GM12878 (cell line): ENCODE measurements around the gene MGST1. TPM values are rescaled to one million over a fixed set of nuclear protein-coding genes. Genes with fewer than 3 reads are reported as not detected.

Experiments used
- ATAC-seq: fragments of 200-7000 bp; cut with Tn5 transposase; 3 replicates; pipeline ENCODE4 v1.9.1; 2020; ENCODE audit warnings: mild to moderate bottlenecking, moderate library complexity
- BruUV-seq: library from RNA; stranded (reverse); fragments of 400-500 nt; replicated peaks from 2 replicates; lab custom pipeline; 2021; lab: Mats Ljungman, UMichigan
- CTCF ChIA-PET: fragments of 300-600 bp; sonication (Branson Sonifier 250); formaldehyde crosslinking; extraction: SDS; loops from one replicate; lab custom pipeline; 2021; ENCODE audit warnings: inconsistent platforms; lab: Yijun Ruan, JAX
- POLR2A ChIA-PET: fragments of 350-600 bp; formaldehyde crosslinking; extraction: SDS; loops from one replicate; lab custom pipeline; 2021; ENCODE audit warnings: inconsistent platforms; lab: Charles Lee
- RAD21 ChIA-PET: fragments of 300-600 bp; sonication (Branson Sonifier 250); formaldehyde crosslinking; loops from one replicate; lab custom pipeline; 2023; ENCODE audit warnings: antibody characterized with exemption; ENCODE audit not compliant: unreplicated experiment; lab: Charles Lee
- SMC1A ChIA-PET: fragments of 300-600 bp; sonication (Branson Sonifier 250); formaldehyde crosslinking; loops from one replicate; lab custom pipeline; 2023; ENCODE audit not compliant: unreplicated experiment, uncharacterized antibody; lab: Charles Lee
- DNase-seq: peaks from one replicate; pipeline ENCODE4 v3.0.0-alpha.2; 2011; ENCODE audit warnings: low read depth, low spot score
- FAIRE-seq: peaks from 3 replicates; lab custom pipeline; 2011; peaks lifted over from hg19 to GRCh38; lab: Jason Lieb, UNC
- H2AFZ ChIP-seq: 2 replicates; pipeline ENCODE4 v1.6.0; 2011; ENCODE audit warnings: low read depth, low read length, control low read depth; ENCODE audit not compliant: control insufficient read depth
- H3K27ac ChIP-seq: 2 replicates; pipeline ENCODE4 v1.5.1; 2011; ENCODE audit warnings: control low read depth; ENCODE audit not compliant: control insufficient read depth, insufficient read depth
- H3K27me3 ChIP-seq, 2 experiments: replicated peaks in 1 of 2; 2 replicates each; pipeline versions ENCODE4 v1.6.0 to v1.6.1; 2011; ENCODE audit warnings: low read length in 1 of 2; ENCODE audit not compliant: control insufficient read depth in 2 of 2, insufficient read depth in 2 of 2
- H3K36me3 ChIP-seq, 2 experiments: 2 replicates each; pipeline ENCODE4 v1.5.1; 2011; ENCODE audit warnings: low read length in 1 of 2; ENCODE audit not compliant: control insufficient read depth in 2 of 2, insufficient read depth in 2 of 2
- H3K4me1 ChIP-seq: 2 replicates; pipeline ENCODE4 v1.6.1; 2011; ENCODE audit warnings: mild to moderate bottlenecking, low read length, moderate library complexity, mixed read lengths; ENCODE audit not compliant: control insufficient read depth, insufficient read depth
- H3K4me2 ChIP-seq: 2 replicates; pipeline ENCODE4 v1.6.0; 2011; ENCODE audit warnings: control low read depth; ENCODE audit not compliant: control insufficient read depth, insufficient read depth
- H3K4me3 ChIP-seq: fragments of 200-600 bp; sonication (generic); 2 replicates; pipeline ENCODE4 v1.5.1; 2016
- H3K79me2 ChIP-seq: 2 replicates; pipeline ENCODE4 v1.6.0; 2011; ENCODE audit warnings: low read length; ENCODE audit not compliant: control insufficient read depth, insufficient read depth
- H3K9ac ChIP-seq: 2 replicates; pipeline ENCODE4 v1.8.0; 2011; ENCODE audit warnings: low read length, control low read depth, mixed read lengths; ENCODE audit not compliant: control insufficient read depth, insufficient read depth
- H3K9me3 ChIP-seq: replicated peaks from 3 replicates; pipeline ENCODE4 v1.5.1; 2011; ENCODE audit warnings: mild to moderate bottlenecking, low read length; ENCODE audit not compliant: control insufficient read depth, insufficient read depth
- H4K20me1 ChIP-seq: 2 replicates; pipeline ENCODE4 v1.6.0; 2011; ENCODE audit not compliant: control insufficient read depth, insufficient read depth
- BCL3 ChIP-seq: IDR thresholded peaks from 2 replicates; pipeline ENCODE4 v1.6.1; 2011; ENCODE audit warnings: borderline replicate concordance, low read depth, mild to moderate bottlenecking, moderate library complexity, low read length; ENCODE audit not compliant: insufficient read depth, poor library complexity, severe bottlenecking
- EED ChIP-seq: sonication (generic); IDR thresholded peaks from 2 replicates; pipeline ENCODE4 v1.6.1; 2016; ENCODE audit warnings: antibody characterized with exemption, low read depth
- ESRRA ChIP-seq: IDR thresholded peaks from 2 replicates; pipeline ENCODE4 v1.6.1; 2012; ENCODE audit warnings: mild to moderate bottlenecking, low read length, improper control_type of control experiment
- JUNB ChIP-seq: IDR thresholded peaks from 2 replicates; pipeline ENCODE4 v1.6.1; 2016; ENCODE audit warnings: antibody characterized with exemption, mild to moderate bottlenecking
- POU2F2 ChIP-seq: IDR thresholded peaks from 3 replicates; pipeline ENCODE4 v1.6.1; 2011; ENCODE audit warnings: low read depth, mild to moderate bottlenecking, low read length, borderline replicate concordance
- RUNX3 ChIP-seq: IDR thresholded peaks from 2 replicates; pipeline ENCODE4 v1.6.1; 2012; ENCODE audit warnings: low read length, inconsistent platforms
- SRF ChIP-seq, 2 experiments: IDR thresholded peaks; 2 replicates each; pipeline ENCODE4 v1.6.1; 2011; ENCODE audit warnings: low read depth in 2 of 2, low read length in 2 of 2, mild to moderate bottlenecking in 1 of 2, moderate library complexity in 1 of 2
- STAT1 ChIP-seq: fragments of 450-650 bp; conservative IDR thresholded peaks from 2 replicates; pipeline ENCODE4 v1.6.1; 2014; ENCODE audit warnings: antibody characterized with exemption, mild to moderate bottlenecking
- WGBS: methylation state at CpG from one replicate; pipeline ENCODE4 v1.1.6; 2016; ENCODE audit warnings: low lambda C conversion rate; ENCODE audit not compliant: insufficient replicate concordance, insufficient coverage; ENCODE audit errors: missing lambda C conversion rate; 5-methylcytosine and 5-hydroxymethylcytosine counted together
- in situ Hi-C: fragments of 300-500 bp; cut with MboI; formaldehyde crosslinking; loops from 9 replicates; pipeline ENCODE4 v1.14.3; 2018; ENCODE audit warnings: mixed read lengths
- intact Hi-C: fragments of 100-400 bp; cut with micrococcal nuclease; formaldehyde crosslinking; loops from one replicate; pipeline ENCODE4 v1.14.2; 2022; ENCODE audit not compliant: unreplicated experiment
- polyA plus RNA-seq, 11 experiments: library from polyadenylated mRNA; depleted of rRNA in 4 of 11; unstranded in 6 of 11; stranded (reverse) in 5 of 11; fragments of >200 nt; fragmentation: Nextera tagmentation in 4 of 11; fragmentation: Illumina TruSeq in 1 of 11; extraction: Ambion mirVana in 4 of 11; extraction: Trizol in 1 of 11; gene quantifications; 1 replicate in 1 of 11; 2 replicates in 10 of 11; pipeline versions ENCODE4 v1.2.1 to v1.2.3, GENCODE V29; 2011 to 2016; ENCODE audit warnings: inconsistent platforms in 2 of 11, missing spikeins in 2 of 11, low read depth in 1 of 11
- total RNA-seq, 4 experiments: library from RNA; depleted of rRNA in 3 of 4; stranded (reverse); fragments of >200 nt in 3 of 4; fragmentation: Illumina TruSeq in 1 of 4; extraction: Trizol in 1 of 4; gene quantifications; 2 replicates each; pipeline versions ENCODE4 v1.2.1 to v1.2.3, GENCODE V29; 2013 to 2021

Gene MGST1
- total and polyA plus RNA-seq, 10 of the 15 experiments (the other 5 are each of a cell fraction or from before 2014, with no cell fraction given): 22.5 to 237 (median 172) TPM

DNA sequence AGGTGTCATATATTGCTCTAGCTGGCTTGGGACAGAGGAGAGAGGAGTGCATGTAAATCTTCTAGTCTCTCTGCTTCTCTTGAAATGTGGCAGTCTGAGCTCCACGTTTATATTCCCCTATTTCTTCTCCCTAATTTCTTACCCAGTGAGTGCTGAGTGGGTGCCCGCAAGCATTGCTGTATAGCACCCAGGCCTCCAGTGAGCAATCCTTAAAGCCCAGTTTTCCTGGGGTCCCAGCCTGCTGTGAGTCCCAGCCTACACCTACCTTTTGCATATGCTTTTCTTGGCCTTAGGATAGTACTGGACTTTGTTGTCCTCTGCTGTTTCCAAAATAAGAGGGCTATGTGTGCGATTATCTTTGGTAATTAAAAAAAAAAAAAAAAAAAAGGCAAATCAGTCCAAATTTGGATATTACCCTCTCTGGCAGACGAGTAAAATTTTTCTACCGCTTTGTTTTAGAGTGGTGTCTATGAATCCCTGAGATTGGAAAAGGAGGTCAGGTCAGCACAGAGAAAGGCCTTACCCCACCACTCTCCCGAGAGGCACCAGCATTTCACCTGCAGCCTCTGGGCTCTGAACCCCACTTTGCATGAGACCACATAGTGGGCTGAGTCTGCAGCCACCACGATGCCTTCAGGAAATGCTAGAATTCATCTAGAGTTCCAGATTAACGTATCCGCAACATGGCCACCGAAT, 1.1 kb downstream of the MGST1 start:
- Histone ChIP-seq H4K20me1 (no peaks in the 10 kb centered on the region), H3K79me2 (no peaks in the 10 kb centered on the region), H3K27me3 (no peaks in the 10 kb centered on the region), H3K9me3 (no peaks in the 10 kb centered on the region), H3K4me1 (no peaks in the 10 kb centered on the region), H3K4me2 (no peak overlapping the region), H2AFZ (no peak overlapping the region), H3K4me3 (no peak overlapping the region), H3K36me3 (no peaks in the 10 kb centered on the region), H3K9ac (no peak overlapping the region), H3K27ac (0 out of 2 replicates have a peak overlapping the region, but pooled peaks have one; percentile 18)
- RAD21 ChIA-PET: interaction anchor here (1.4 kb wide), 1 partner anchor 94 kb away, joined by 3 read pairs; no protein-coding TSS in a partner anchor
- TF ChIP-seq RUNX3: peak; percentile 37; the same call in 1 of the 2 replicates
- no peak for TF ChIP-seq STAT1
- POLR2A ChIA-PET: no interaction called here
- CTCF ChIA-PET: no interaction called here
- peak; percentile 33 for ATAC-seq
- DNase-seq: no peak
- intact Hi-C loops: no loop called here
- 15% methylated on average over 10 of the region's 10 CpGs for WGBS
- SMC1A ChIA-PET: interaction anchor here (0.8 kb wide), 1 partner anchor 150 kb away, joined by 3 read pairs; no protein-coding TSS in a partner anchor
- no TSS peak for BruUV-seq
- in situ Hi-C loops: no loop called here
- no peak for FAIRE-seq

- peak; percentile 39 for ATAC-seq
- H2AFZ ChIP-seq: 0 out of 2 replicates have a peak overlapping the region, but pooled peaks have one; percentile 17
- H3K27me3 ChIP-seq: no peaks in the 10 kb centered on the region
- no peaks in the 10 kb centered on the region for H3K36me3 ChIP-seq
- DNase-seq: peak; percentile 7
- H3K9ac ChIP-seq: no peak overlapping the region
- H3K79me2 ChIP-seq: no peaks in the 10 kb centered on the region
- peak; percentile 24; the same call in 1 of the 2 replicates for TF ChIP-seq EED
- TF ChIP-seq ESRRA: no peak
- 0 out of 2 replicates have a peak, but pooled peaks have one; percentile 15 for TF ChIP-seq JUNB
- TF ChIP-seq BCL3: no peak
- no peak for TF ChIP-seq POU2F2
- 0 out of 4 replicates have a peak, but pooled peaks of 1 of the 2 experiments have one; percentile 17 for TF ChIP-seq SRF (IDR thresholded peaks at IDR 0.05; ENCODE audit: low read depth in 2 of 2, low read length in 2 of 2)
- no peaks in the 10 kb centered on the region for H3K9me3 ChIP-seq
- in situ Hi-C loops (no loop called here), intact Hi-C loops (no loop called here)
- H3K4me3 ChIP-seq: no peak overlapping the region
- SMC1A ChIA-PET: no interaction called here
- 0% methylated on average over 3 of the region's 3 CpGs for WGBS
- RAD21 ChIA-PET: interaction anchor here (0.7 to 1.4 kb wide), 2 partner anchors 23 to 1102 kb away, joined by 3 read pairs; no protein-coding TSS in a partner anchor
- H3K4me2 ChIP-seq: no peak overlapping the region
- POLR2A ChIA-PET: interaction anchor here (0.7 kb wide), 1 partner anchor 101 kb away, joined by 3 read pairs; no protein-coding TSS in a partner anchor
- BruUV-seq: no TSS peak
- no peaks in the 10 kb centered on the region for H4K20me1 ChIP-seq
- CTCF ChIA-PET: interaction anchor here (4.4 kb wide), 1 partner anchor 12 kb away, joined by 24 read pairs; no protein-coding TSS in a partner anchor
- FAIRE-seq: no peak
- no peaks in the 10 kb centered on the region for H3K4me1 ChIP-seq
- no peak overlapping the region for H3K27ac ChIP-seq
These were observed 1.7 kb downstream of the MGST1 start for GRCh38 chr12:16349131-16349460.
